Transverse colon (tissue), 4 donors: ENCODE data around the gene FOXD2.

Experiments used
- CTCF ChIP-seq, 5 experiments: fragments of 200-600 bp in 3 of 5; fragments of 450-650 bp in 2 of 5; sonication (generic) in 3 of 5; IDR thresholded peaks; 1 replicate in 2 of 5; 2 replicates in 3 of 5; pipeline ENCODE4 v1.5.1; 2016 to 2017; ENCODE audit warnings: antibody characterized with exemption in 5 of 5, inconsistent platforms in 3 of 5, mild to moderate bottlenecking in 2 of 5, moderate library complexity in 1 of 5
- POLR2A ChIP-seq: fragments of 450-650 bp; IDR thresholded peaks from one replicate; pipeline ENCODE4 v1.6.1; 2016; ENCODE audit warnings: antibody characterized with exemption, mild to moderate bottlenecking, moderate library complexity
- POLR2AphosphoS5 ChIP-seq, 3 donors: sonication (generic); formaldehyde crosslinking; IDR thresholded peaks; one replicate each; pipeline ENCODE4 v1.6.1; 2016; ENCODE audit warnings: antibody characterized with exemption in 3 of 3

DNA sequence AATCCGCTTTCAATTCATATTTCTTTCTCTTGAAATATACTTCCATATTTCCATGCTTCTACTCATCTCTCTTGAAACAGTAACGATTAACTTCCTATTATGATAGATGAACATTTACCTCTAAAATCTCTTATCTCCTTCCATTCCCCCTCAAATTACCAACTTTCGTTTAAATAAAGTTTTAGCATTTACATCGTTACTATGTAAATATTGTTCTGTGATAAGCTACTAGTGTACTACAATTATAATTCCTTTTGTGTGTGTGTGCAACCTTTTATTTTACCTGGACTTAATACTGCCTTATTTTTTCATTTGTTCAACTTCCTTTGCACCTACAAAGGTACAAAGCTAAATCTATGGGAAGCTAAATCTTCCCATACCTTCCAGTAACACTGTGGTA is 17.3 kb upstream of the FOXD2 start:
- no peak for TF ChIP-seq CTCF (IDR thresholded peaks at IDR 0.05)
- no peak for TF ChIP-seq POLR2A
- TF ChIP-seq POLR2AphosphoS5 (IDR thresholded peaks at IDR 0.05), result no peak
